Nephron (organoid): ENCODE results near the gene GNAS-AS1.
A peak's percentile ranks its signal among the peaks of the same experiment; 100 is the strongest.

Source experiments
- H3K27ac Mint-ChIP-seq, 3 experiments: 2 replicates each; pipeline ENCODE4 v1.8.0; 2020; ENCODE audit warnings: mixed read lengths in 3 of 3, mild to moderate bottlenecking in 2 of 3, moderate library complexity in 1 of 3
- H3K27me3 Mint-ChIP-seq: 2 replicates; pipeline ENCODE4 v1.8.0; 2021; ENCODE audit warnings: low read depth, mild to moderate bottlenecking, moderate library complexity, mixed read lengths
- H3K36me3 Mint-ChIP-seq: 2 replicates; pipeline ENCODE4 v1.8.0; 2020; ENCODE audit warnings: low read depth, mixed read lengths
- H3K4me1 Mint-ChIP-seq: 2 replicates; pipeline ENCODE4 v1.8.0; 2020; ENCODE audit warnings: mixed read lengths
- H3K4me3 Mint-ChIP-seq, 3 experiments: 2 replicates each; pipeline ENCODE4 v1.8.0; 2020; ENCODE audit warnings: mild to moderate bottlenecking in 3 of 3, mixed read lengths in 3 of 3, moderate library complexity in 2 of 3
- H3K9me3 Mint-ChIP-seq: 2 replicates; pipeline ENCODE4 v1.8.0; 2020; ENCODE audit warnings: mixed read lengths
- TF ChIP-seq, protein P1 (sequence below), 3 experiments: fragments of 200-600 bp; sonication (generic); IDR thresholded peaks; one replicate each; pipeline ENCODE4 v1.5.0; 2021; ENCODE audit warnings: antibody characterized with exemption in 3 of 3; ENCODE audit not compliant: unreplicated experiment in 3 of 3

The GNAS-AS1 gene

DNA sequence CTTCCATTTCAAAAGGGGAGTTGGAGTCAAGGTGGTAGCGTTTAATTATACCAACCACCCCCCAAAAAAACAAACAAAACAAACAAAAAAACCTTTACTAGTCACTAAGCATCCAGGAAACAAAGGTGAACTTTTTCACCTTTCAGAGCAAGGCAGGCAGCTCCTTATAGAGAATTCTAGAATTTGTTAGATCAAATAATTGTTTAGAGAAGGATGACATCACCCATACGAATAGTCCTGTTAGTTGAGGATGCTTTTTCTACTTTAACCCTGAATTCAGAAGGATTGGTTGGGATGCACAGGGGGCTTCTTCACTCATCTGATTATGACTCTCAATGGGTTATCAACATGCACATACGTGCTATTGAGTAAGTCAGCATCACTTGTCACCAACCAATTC lies 46.1 kb upstream of the GNAS-AS1 start:
- H3K4me1 Mint-ChIP-seq: peaks cover 90% of the 10 kb centered on the region
- H3K27ac Mint-ChIP-seq: peak overlapping the region in 2 of 3 experiments; percentile 49 to 96

DNA sequence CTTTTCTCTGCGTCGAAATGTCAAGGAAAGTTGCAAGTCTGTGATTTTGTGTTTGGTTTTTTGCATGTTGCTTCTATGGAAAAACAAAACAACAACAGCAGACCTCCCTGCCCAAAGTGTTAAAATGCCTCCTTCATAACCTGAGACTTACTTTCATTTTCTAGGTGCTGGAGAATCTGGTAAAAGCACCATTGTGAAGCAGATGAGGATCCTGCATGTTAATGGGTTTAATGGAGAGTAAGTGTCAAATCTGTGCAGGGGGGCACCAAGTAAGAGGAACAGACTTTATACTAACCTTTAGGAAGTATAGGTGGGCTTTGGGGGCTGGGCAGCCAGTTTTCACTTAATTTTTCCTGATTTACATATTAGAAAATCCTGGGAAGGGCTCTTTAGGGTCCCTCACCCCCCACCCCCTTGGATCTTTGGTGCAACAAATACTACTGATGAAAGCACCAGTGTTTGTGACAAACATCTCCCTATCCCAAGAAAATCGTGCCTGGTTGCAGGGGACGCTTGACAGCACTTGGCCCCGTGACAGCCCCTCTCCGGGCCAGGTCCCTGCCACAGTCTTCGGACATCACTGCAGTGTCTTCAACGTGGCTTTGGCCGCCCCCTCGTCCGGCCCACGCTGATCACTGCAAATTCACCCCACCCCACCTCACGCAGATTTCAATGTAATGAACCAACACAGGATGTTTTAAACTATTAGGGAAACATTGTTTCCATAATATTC lies 44.9 kb upstream of the GNAS-AS1 start:
- Mint-ChIP-seq H3K27me3 (no peaks in the 10 kb centered on the region), H3K9me3 (no peaks in the 10 kb centered on the region), H3K27ac (peak overlapping the region; percentile 65 to 96 (median 91)), H3K36me3 (peaks cover 42% of the 10 kb centered on the region), H3K4me3 (peak overlapping the region; percentile 97 to 99 (median 98)), H3K4me1 (peaks cover 78% of the 10 kb centered on the region)
- TF ChIP-seq, protein P1, sequence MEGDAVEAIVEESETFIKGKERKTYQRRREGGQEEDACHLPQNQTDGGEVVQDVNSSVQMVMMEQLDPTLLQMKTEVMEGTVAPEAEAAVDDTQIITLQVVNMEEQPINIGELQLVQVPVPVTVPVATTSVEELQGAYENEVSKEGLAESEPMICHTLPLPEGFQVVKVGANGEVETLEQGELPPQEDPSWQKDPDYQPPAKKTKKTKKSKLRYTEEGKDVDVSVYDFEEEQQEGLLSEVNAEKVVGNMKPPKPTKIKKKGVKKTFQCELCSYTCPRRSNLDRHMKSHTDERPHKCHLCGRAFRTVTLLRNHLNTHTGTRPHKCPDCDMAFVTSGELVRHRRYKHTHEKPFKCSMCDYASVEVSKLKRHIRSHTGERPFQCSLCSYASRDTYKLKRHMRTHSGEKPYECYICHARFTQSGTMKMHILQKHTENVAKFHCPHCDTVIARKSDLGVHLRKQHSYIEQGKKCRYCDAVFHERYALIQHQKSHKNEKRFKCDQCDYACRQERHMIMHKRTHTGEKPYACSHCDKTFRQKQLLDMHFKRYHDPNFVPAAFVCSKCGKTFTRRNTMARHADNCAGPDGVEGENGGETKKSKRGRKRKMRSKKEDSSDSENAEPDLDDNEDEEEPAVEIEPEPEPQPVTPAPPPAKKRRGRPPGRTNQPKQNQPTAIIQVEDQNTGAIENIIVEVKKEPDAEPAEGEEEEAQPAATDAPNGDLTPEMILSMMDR (IDR thresholded peaks at IDR 0.05; ENCODE audit: unreplicated experiment in 3 of 3): no peak

More for the DNA sequence above, 46.1 kb upstream of the GNAS-AS1 start:
- peak overlapping the region; percentile 1 to 30 (median 2) for H3K4me3 Mint-ChIP-seq
- no peaks in the 10 kb centered on the region for H3K27me3 Mint-ChIP-seq
- peaks cover 45% of the 10 kb centered on the region for H3K36me3 Mint-ChIP-seq
- TF ChIP-seq, protein P1 (IDR thresholded peaks at IDR 0.05; ENCODE audit: unreplicated experiment in 3 of 3): no peak
- H3K9me3 Mint-ChIP-seq: no peaks in the 10 kb centered on the region

DNA sequence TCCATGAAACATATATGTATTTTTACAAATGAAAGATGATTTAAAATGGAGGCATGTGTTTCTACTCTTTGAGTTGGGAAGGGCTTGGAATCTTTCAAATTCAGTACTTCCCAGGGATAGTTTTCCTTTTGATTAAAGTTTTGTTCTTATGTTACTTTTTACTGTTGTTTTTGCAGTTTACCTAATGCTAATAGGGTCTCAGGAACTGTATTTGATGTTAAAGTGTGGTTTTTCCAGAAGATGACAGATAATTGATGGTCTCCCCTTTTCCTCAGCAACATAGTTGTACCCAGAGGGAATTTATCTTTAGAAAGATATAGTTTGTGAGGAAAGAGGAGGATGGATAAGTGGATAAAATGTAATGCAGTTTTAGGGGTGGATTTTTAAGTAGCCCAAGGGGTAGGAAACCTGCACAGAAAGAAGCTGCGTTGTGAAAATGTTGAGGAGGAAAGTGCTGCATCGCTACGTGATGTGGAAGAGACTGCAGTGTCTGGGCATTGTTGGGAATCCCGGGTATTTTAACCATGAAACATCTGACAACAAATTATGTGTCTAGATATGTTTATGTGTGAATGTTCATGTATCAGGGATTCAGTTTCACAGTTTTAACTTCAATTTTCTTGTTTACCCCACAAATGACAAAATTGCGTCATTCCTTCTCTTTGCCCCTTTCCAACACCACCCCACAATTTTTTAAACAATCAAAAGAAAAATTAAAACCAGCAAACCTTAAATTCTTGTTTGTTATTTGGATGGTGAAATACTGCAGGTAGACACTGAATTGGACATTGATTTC lies 44.1 kb upstream of the GNAS-AS1 start:
- Mint-ChIP-seq H3K27ac (peak overlapping the region; percentile 65 to 96 (median 91)), H3K9me3 (no peaks in the 10 kb centered on the region), H3K4me1 (peaks cover 70% of the 10 kb centered on the region), H3K27me3 (no peaks in the 10 kb centered on the region), H3K4me3 (peak overlapping the region; percentile 97 to 99 (median 98)), H3K36me3 (peaks cover 36% of the 10 kb centered on the region)
- TF ChIP-seq, protein P1 (IDR thresholded peaks at IDR 0.05; ENCODE audit: unreplicated experiment in 3 of 3): no peak

DNA sequence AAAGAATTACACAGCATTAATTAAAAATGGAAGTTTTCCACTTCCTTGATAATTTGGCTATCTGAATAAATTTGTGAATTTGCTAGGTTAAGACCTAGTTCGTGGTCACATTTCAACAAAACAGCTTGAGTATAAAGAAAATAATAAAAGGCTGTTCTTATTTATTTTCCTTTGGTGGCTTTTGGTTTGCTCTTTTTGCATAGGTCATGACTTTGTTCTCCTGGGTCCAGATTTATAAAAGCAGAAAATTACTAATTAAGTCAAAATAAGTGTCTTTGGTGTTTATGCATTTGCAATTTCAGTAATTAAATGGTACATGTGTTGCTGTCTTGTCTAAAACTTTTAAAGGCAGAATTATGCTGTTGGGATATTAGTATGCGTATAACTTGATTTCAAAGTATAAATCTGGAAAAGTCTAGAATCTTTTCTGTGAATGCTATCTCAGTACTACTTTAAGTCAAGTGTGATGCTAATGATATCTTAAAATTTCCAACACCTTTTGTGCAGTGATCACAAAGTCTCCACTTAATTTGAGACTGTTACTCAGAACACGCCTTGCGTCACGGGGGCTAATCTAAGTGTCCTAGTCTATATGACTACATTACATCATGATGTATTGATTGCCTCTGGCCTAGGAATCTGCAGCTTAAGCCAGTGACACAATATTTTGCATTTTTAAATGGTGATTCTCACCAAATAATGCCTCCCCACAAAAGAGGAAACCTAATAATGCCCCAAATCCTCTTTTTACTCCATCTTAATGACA lies 42.8 kb upstream of the GNAS-AS1 start:
- peaks cover 57% of the 10 kb centered on the region for H3K4me1 Mint-ChIP-seq
- H3K27me3 Mint-ChIP-seq: no peaks in the 10 kb centered on the region
- H3K9me3 Mint-ChIP-seq: no peaks in the 10 kb centered on the region
- peak overlapping the region; percentile 91 to 96 (median 91) for H3K27ac Mint-ChIP-seq
- TF ChIP-seq, protein P1 (IDR thresholded peaks at IDR 0.05; ENCODE audit: unreplicated experiment in 3 of 3): no peak
- H3K4me3 Mint-ChIP-seq: peak overlapping the region; percentile 97 to 99 (median 98)
- H3K36me3 Mint-ChIP-seq: peaks cover 26% of the 10 kb centered on the region

DNA sequence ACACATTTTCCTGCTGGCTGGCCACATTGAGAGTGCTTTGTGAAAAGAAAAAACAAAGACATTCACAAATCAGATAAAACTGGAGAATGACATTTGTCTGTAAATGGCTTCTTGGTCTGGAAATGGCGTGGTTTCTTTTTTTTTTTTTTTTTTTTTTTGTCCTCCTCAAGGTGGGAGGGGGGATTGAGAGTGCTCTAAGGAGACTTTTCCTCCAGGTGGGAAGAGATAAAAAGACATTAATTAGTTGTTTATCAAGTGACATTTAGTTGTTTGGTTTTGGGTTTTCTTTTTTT lies 42.2 kb upstream of the GNAS-AS1 start:
- H3K4me1 Mint-ChIP-seq: peaks cover 55% of the 10 kb centered on the region
- H3K27ac Mint-ChIP-seq: peak overlapping the region; percentile 91 to 99 (median 99)
- no peaks in the 10 kb centered on the region for H3K27me3 Mint-ChIP-seq
- TF ChIP-seq, protein P1 (IDR thresholded peaks at IDR 0.05; ENCODE audit: unreplicated experiment in 3 of 3): no peak
- H3K9me3 Mint-ChIP-seq: no peaks in the 10 kb centered on the region
- peak overlapping the region; percentile 97 to 99 (median 98) for H3K4me3 Mint-ChIP-seq
- H3K36me3 Mint-ChIP-seq: peaks cover 22% of the 10 kb centered on the region
